Activated CD4-positive, alpha-beta T cell treated with anti-CD3 and anti-CD28 coated beads for 4 hours (primary cell): ENCODE results near the gene AURKA.

Experiments used
- DNase-seq, 2 donors: peaks; one replicate each; pipeline ENCODE4 v3.0.0-alpha.2; 2020

The AURKA gene

DNA sequence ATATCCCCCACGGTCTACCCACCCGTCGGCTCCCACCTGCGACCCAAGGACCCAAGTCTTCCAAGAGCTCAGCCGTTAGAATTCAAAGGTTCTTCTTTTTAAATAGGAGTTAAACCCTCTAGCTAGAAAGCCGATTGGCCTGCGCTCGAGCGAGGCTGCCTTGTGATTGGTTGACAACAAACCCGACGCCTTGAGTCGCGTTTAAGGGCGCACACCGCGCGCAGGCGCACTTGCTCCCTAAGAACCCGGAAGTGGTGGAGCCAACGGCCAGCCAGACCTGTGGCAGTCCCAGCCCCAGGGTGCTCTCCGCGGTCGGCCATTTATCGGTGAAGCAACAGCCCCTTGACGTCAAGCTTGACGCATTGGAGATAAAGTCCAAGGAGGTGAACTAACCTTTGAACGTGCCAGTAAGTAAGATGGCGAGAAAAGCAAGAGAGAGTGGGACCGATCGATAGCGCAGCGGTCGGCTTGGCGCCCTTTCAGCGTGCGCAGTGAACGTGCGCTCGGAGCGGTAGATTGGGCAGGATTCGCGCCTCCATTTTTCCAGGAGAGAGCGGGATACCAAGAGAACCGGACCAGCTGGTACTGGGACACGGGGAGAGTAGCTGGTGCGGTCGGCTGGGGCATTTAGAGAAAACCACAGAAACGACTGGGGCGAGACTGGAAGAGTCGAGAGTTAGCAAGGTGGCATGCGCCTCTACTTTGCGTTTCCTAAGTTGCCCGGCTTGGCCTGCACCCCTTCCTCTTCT lies at the start of gene AURKA, which contains the start of gene CSTF1:
TSS of gene AURKA (minus strand) at position 84 of the 749 bp plus-strand sequence. CDS start 4,018 bp downstream, outside the sequence.
TSS of gene CSTF1 (plus strand) at position 514 of the 749 bp plus-strand sequence. CDS start 2,908 bp downstream, outside the sequence.
- DNase-seq, result peak; percentile 98 to 99

DNA sequence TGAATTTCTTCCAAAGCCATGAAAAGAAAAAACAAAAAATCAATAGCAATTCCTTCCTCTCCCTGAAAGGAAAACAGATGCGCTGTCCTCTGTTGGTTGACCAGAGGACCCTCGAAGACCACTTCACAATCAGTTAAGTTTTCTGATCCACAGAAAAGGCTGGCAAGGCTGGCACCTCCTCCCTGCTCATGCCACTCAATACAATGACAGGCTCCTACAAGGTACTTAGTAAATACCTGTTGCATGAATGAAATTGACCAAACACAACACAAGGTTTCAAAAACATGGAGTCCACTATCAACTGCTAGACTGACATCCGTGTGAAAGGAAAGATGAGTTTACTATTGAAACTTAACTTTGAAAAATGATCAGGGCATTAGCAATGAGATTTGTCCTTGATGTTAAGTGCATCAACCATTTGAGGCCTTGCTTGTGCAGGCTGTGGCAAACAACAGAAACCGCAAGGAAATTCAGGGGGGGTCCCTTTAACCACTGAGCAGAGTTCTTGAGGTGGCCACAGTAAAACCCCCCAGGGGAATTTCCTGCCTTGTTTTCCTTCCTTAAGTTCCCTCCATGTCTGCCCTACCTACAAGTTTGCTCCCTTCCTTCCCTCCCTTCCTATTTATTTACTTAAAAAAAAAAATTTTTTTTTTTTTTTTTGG lies 48.5 kb upstream of the AURKA start:
- DNase-seq, result peak; percentile 26 to 31

DNA sequence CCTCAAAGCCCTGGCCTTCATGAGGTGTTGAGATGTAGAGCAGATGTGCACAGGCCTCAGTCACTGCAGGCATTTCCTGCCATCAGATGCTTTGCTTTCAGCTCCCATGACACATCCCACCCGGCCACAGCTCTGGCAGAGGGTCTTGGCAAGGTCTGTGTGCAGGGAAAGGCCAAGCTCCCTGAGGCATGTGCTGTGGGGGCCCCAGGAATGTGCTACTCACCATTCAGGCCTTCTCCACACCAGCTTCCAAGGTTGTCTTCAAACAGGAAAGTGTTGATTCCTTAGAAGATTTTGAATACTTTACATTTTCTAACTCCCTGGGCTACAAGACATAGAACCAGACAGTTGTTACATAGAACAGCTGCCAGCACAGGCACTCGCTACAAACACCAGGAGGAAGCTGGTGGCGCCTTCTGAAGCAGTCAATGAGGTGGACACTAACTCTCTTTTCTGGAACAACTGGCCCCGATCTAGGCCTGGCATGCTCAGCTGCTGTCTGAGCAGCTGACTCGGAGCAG lies 47.8 kb upstream of the AURKA start:
- no peak for DNase-seq

DNA sequence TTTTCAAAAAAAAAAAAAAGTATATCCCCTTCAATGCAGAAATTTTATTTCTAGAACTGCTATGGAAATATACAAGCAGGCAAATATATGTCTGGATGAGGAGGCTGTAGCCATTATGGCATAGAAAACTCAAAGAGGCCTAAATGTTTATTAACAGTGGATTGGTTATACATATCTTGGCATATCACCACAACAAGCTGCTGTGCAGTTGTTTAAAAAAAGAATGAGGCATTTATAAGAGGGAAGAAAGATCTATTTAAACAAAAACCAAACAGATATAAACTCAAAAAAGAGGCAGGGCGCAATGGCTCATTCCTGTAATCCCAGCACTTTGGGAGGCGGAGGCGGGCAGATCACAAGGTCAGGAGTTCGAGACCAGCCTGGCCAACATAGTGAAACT lies 46.3 kb upstream of the AURKA start:
- DNase-seq, result no peak

DNA sequence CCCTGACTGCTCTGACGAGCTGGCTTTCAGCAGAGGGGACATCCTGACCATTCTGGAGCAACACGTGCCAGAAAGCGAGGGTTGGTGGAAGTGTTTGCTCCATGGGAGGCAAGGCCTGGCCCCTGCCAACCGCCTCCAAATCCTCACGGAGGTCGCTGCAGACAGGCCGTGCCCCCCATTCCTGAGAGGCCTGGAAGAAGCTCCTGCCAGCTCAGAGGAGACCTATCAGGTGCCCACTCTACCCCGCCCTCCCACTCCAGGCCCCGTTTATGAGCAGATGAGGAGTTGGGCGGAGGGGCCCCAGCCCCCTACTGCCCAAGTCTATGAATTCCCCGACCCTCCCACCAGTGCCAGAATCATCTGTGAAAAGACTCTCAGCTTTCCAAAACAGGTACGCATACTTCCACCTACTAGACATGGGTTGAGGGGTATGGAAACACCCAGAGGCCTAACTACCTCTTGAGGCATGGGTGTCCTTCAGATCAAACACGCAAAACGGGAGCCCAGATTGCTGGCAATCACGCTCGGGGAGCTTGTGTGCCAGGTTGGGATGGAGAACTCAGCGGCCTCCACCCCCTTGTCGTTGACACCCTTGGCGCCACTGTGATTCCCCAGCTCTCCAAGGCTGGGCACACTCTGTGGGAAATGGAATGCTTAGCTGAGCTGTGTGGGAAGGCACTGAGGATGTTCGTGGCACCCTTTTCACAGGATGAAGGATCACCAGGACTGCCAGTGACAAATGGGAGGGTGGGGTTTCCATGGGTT lies 45.4 kb upstream of the AURKA start:
- DNase-seq, result no peak

DNA sequence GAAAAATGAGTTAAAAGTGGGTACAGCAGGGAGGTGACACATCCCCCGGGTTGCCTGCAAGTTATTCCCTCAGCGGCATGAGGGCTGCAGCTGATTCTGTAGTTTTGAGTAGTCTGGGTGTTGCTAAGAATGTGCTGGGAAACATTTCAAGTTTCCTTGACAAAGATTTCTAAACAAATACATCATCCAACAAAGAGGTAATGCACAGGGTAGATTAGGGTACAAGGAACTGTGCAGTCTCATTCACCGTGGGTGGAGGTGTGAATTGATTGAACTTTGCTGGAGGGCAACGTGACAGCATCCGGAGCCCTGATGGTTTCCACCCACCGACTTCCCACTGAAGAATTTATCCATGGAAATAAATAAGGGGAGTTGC lies 41.9 kb upstream of the AURKA start:
- DNase-seq, result no peak

DNA sequence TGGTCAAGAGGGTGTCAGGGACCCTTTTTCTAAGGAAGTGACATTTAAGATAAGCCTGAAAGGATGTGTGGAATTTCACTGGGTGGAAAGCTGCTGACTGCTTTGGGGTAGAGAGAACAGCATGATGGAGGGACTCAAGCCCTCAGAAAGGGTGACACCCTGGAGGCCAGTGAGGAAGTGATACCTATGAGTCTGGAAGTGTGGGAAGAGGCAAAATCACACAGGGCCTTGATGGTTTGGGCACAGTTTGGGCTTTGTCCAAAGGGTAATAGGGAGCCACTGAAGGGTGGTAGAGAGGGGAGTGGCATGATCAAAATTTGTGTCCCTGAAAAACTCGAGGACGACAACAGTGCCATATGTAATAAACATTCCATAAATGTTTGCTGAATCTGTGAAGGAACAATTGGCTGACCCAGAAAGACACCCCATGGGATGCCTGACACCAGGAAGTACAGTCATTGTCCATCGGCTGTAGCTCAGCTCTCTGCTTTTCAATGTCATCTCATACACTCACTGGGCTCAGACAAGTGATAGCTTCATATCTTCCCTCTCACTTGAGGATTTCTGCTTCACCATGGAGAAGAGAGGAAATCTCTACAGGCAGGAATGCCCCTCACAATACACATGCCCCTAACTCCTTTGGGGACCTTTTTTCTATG lies 41.3 kb upstream of the AURKA start:
- no peak for DNase-seq

DNA sequence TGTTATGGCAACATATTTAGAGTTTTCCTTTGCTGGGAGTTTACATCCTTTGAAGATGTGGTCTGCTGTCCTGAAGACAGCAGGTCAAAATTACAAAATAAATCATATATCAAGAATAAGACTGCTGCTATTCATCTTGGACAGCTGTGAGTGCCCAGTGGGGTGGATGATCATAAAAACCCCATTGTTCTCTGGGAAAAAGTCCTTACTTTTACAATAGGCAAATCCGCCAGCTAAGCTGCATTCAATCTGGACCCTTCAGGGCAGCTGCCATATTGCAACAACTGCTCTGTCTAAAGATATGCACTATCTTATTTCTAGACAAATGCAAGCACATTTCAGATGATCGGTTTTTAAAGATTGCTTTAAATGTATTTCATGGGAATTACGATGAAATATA lies 39.5 kb upstream of the AURKA start:
- no peak for DNase-seq

DNA sequence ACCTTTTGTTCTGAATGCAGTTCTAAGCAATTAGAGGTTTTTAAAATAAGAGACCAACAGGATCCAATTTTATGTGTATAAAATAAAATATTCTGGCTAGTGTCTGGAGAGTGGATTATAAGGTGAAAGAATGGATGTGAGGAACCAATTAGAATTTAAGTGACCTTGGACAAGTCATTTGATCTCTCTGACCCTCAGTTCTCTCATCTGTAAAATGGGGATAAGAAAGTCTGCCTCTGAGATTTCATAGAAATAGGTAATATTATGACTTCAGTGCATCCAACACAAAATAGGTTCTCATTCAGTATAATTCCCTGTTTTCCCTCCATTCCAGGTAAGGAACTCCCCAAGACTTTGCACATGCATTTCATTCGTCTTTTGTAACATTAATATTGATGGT lies 38.9 kb upstream of the AURKA start:
- no peak for DNase-seq

DNA sequence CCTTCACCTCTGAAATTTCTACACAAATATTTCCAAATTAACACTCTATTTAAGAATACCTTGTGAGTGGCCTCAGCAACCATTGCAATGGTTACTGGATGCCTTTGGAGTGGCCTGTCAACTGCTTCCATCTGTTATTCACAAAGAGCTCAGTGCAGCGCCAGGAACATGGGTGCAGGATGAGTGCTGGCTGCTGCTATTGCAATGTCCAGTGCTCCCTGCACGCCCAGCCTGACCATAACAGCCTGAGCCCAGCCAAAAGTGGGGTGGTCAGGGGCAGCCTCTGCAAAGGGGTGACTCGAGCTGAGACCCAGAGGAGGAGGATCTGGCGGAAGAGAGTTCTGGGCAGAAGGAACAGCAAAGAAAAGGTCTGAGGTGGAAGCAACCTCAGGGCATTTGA lies 38.4 kb upstream of the AURKA start:
- no peak for DNase-seq

DNA sequence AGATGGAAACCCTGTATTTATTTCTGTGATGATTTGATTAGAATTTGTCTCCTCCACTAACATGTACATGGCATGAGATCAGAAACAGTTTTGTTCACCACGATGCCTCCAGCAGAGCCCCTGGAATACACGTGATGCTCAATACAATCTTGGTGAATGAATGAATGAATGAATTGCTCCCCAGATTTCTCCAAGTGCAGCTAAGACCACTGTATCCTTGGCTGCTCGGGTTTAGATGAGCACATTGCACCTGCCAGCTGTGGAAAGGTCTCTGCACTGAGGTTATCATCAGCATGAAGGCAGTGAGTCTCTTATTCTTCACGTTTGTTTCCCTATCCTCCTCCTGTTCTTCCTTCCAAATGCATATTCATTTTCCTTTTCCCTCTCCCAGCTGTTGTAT lies 37.9 kb upstream of the AURKA start:
- DNase-seq, result no peak

DNA sequence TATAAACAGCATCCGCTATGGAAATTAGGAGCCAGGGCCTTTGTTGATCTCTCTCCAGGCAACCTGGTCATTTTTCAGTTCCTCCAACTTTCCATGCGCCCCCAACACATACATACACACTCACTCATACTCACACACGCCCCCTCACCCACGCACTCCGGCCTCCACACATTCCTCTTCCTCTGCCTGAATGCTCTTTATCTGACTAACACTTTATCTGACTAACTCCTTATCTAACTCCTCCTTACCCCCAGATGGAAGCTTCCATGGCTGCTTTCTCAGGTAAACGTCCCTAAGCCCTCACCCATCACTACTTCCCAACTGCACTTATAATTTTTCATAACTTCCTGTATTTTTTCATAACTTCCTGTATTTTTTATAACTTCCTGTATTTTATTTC lies 37.5 kb upstream of the AURKA start:
- peak; percentile 62 to 66 for DNase-seq

DNA sequence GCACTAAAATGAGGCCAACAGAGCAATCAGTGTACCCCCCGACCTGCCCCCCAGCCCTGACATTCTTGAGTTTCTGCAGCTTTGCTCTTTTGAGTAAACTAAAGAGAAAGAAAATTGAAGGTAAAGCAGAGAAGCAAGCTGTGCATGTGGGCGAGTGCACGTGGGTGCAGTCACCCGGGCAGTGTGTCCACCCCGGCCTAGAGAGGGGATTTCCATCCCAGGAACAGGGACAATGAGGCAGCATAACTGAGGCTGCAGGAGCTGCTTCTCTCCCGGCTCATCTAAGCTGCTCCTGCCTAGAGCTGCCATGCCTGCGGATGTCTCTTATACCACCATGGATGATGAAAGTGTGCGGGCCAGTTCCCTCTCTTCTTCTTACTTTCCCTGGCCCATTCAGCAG lies 36.9 kb upstream of the AURKA start:
- DNase-seq, result no peak

DNA sequence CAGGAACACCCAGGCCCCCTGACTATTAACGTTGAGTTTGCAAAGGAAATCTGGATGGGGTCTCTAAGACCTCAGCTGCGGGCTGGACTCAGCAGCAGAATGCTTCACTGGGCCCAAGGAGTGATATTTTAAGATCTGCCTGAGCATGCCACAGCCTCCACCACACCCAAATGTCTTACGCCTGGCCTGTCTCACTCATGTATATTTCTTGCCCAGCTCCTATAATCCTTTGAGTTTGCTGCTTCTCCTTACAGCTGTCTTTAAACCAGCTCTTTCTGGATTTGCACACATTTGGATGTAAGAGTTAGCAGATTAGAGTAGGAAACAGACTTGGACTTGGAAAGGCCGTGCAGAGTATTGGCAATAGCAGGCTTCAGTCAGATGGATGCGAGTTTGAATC lies 36.4 kb upstream of the AURKA start:
- DNase-seq, result no peak

DNA sequence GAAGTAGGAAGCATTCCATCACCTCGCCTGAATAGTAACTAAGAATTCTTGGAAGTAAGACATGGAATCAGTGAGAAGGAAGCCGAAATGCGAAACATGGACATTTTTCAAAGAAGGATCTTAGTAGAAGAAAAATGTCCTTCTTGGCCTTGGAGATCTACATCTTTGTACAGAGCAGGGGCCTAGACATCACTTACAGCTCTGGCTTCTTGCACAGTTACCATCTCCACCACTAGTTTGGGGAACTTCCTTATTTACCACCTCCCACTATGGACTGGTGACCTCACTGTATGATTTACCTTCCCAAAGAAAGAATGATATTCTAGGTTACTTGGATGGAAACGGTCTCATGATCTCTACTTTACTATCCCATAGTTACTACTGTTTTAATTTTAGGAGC lies 35.8 kb upstream of the AURKA start:
- DNase-seq, result no peak

DNA sequence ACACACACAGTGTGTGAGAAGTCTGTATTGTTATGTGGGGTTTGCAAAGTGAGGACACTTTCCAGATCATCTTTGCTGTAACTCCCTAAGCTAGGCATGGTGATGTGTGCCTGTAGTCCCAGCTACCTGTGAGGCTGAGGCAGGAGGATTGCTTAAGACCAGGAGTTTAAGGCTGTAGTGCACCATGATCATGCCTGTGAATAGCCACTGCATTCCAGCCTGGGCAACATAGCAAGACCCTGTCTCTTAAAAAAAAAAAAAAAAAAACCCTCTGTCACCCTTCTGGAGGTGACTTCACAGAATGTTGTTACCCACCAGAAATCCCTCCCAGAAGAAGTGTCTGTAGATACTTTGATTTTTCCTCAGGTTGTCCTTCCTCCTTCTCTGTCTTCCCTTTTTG lies 34.9 kb upstream of the AURKA start:
- no peak for DNase-seq

DNA sequence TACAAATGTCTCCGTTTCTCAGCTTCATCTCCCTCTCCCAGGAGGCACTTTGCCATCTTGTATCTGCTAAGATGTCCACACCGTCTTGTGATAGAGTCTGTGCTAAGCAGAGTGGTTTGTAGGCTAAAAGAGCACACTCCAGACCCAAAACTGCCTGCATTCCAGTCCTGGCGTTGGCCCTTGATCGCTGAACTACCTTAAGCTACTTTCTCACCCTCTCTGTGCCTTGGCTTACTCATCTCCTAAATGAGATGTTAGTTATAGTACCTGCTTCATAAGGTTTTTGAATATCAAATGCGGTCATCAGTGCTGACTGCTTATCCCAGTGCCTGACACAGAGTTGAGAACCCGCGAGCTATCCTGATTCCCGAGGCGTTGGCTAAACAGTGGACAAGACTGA lies 34.0 kb upstream of the AURKA start:
- DNase-seq, result no peak

DNA sequence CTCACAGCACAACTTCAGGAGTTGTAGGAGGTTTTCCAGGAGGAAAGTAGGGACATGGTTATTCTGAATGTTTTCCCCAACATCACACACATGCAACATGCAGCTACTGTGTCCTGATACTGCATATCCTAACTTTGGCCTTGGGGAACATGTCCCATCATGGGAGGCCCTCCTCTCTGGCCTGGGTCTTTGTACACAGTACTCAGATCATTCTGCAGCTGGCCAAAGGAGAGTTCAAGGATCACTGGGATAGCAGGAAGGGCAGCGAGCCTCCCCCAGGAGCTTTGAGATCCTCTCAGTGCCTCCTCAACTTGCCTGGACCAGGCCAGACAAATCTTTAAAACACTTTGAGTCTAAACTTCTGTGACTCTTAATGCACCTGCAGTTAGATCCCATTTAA lies 32.9 kb upstream of the AURKA start:
- no peak for DNase-seq

DNA sequence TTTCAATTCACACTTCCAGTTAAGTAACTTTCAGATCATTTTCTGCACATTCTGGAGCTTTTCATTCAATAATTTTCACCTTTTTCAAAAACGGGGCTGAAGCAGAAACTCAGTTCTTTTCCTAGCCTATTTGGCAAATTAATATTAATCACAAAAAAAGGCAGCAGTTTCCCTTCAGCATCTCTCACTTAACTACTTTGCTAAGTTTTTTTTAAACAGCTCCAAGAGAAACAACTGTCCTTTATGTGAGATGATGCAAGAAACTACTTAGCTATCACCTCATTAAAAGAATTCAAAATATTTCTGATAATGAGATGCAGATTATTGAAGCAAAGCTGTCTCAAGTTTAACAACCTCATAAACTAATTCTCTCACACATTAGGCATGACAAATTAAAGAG lies 31.9 kb upstream of the AURKA start:
- no peak for DNase-seq

DNA sequence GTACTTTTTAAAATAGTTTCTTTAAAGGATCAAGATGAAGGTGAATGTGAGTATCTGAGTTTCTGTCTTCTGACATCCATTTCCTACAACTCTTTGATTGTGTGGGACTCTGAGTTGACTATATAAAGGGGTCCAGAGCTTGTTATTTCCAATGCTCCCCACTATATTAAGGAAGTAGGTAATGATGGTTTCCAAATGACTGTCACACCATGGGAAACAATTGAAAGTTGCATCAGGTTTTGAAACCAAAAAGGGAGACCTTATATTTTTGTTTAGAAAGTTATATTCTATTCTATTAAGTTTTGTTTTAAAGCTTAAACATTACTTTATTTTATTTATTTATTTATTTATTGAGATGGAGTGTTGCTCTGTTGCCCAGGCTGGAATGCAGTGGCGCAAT lies 31.2 kb upstream of the AURKA start:
- no peak for DNase-seq

DNA sequence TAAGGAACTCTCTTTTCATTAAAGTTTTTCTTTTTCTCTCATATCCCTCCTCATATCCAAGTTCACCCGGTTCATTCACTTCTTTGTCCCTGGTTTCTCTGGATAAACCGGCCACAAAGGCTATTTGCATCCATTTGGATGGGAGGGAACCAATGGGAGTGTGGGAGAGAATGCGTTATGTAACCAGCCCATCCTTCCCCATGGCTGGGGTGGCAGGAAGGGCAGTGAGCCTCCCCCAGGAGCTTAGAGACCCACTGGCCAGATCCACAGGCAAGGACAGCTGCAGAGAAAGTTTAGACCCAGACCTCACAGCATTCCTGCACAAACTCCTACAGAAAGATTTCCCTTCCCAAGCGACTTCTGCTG lies 30.8 kb upstream of the AURKA start:
- no peak for DNase-seq

DNA sequence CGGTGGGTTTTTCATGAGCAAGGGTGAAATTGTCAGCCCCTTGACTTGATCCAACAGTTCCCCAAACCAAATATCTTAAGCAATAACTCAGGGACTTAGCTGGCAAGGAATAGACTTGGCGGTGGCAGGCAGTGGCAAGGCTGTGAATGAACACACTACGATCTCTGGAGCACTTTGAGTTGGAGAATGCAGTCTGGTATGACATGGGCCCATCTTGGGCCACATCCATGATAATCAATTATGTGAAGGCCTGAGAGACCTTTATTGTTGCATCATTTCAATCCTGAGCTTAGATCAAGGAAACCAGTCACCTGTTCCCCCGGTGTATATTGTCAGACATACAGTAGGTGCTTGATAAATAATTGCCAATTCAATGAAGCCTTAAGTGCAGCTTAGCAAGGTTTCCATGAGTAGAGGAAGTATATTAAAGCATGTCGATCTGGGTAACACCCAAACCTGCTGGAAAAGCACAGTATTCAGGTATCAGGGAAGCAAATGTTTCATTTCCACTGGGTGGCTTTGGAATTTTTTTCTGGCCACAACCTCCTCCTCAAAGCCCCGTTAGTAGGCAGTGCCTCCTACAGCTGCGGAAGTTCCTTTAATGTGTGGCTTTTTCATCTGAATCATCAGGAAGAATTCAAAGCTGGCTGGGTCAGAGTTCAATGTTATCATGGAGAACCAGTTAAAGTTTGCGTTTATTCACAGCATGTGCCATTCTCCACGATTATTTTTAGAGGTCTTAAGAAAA lies 30.2 kb upstream of the AURKA start:
- DNase-seq, result peak in 1 of 2 donors; percentile 16
